HG03108 (cell line): ENCODE measurements around the gene ZNF860.
A peak's percentile ranks its signal among the peaks of the same experiment; 100 is the strongest.

ENCODE experiments used
- ATAC-seq: cut with Tn5 transposase; IDR thresholded peaks from one replicate; pipeline ENCODE4 v1.9.1; 2021; ENCODE audit warnings: moderate library complexity; ENCODE audit not compliant: unreplicated experiment

Gene ZNF860

GRCh38 chr3:31981206-31982181 lies at the start of gene ZNF860, which contains the start of gene OSBPL10:
TSS of gene ZNF860 (plus strand) at chr3:31981750. CDS start at chr3:31989080, 7,330 bp downstream.
TSS of gene OSBPL10 (minus strand) at chr3:31981262. CDS start at chr3:31981179, 83 bp downstream.
- ATAC-seq = peak; percentile 20

GRCh38 chr3:31932990-31933389 lies 48.6 kb upstream of the ZNF860 start:
- ATAC-seq = no peak

- ATAC-seq = no peak
These were observed 47.5 kb upstream of the ZNF860 start for GRCh38 chr3:31934018-31934417.

GRCh38 chr3:31934866-31935265 lies 46.7 kb upstream of the ZNF860 start:
- no peak for ATAC-seq

GRCh38 chr3:31936420-31937060 lies 45.0 kb upstream of the ZNF860 start:
- ATAC-seq = no peak

GRCh38 chr3:31937225-31937624 lies 44.3 kb upstream of the ZNF860 start:
- ATAC-seq = no peak

GRCh38 chr3:31942446-31942845 lies 39.1 kb upstream of the ZNF860 start:
- ATAC-seq = no peak

- no peak for ATAC-seq
These were observed 38.5 kb upstream of the ZNF860 start for GRCh38 chr3:31943041-31943440.

- no peak for ATAC-seq
These were observed 35.9 kb upstream of the ZNF860 start for GRCh38 chr3:31945738-31946052.

- ATAC-seq = peak; percentile 42
These were observed 35.0 kb upstream of the ZNF860 start for GRCh38 chr3:31946484-31947081.

GRCh38 chr3:31947162-31947561 lies 34.4 kb upstream of the ZNF860 start:
- no peak for ATAC-seq

GRCh38 chr3:31947671-31948091 lies 33.9 kb upstream of the ZNF860 start:
- ATAC-seq = no peak

- no peak for ATAC-seq
These were observed 33.3 kb upstream of the ZNF860 start for GRCh38 chr3:31948280-31948679.

- ATAC-seq = peak; percentile 96
These were observed 29.3 kb upstream of the ZNF860 start for GRCh38 chr3:31952205-31952604.

- no peak for ATAC-seq
These were observed 28.5 kb upstream of the ZNF860 start for GRCh38 chr3:31953091-31953490.

- ATAC-seq = no peak
These were observed 27.9 kb upstream of the ZNF860 start for GRCh38 chr3:31953636-31954035.

GRCh38 chr3:31955581-31955980 lies 26.0 kb upstream of the ZNF860 start:
- no peak for ATAC-seq

- ATAC-seq = no peak
These were observed 24.4 kb upstream of the ZNF860 start for GRCh38 chr3:31957106-31957505.

- no peak for ATAC-seq
These were observed 22.8 kb upstream of the ZNF860 start for GRCh38 chr3:31958701-31959152.

- no peak for ATAC-seq
These were observed 22.3 kb upstream of the ZNF860 start for GRCh38 chr3:31959251-31959650.

GRCh38 chr3:31959951-31960792 lies 21.4 kb upstream of the ZNF860 start:
- peak; percentile 17 for ATAC-seq
